ENCODE results near the gene GNAO1.

- TF ChIP-seq CTCF (IDR thresholded peaks at IDR 0.05) = no peak
- TF ChIP-seq TAF1 (IDR thresholded peaks at IDR 0.05; ENCODE audit: borderline replicate concordance, low read depth, low read length) = no peak
- TF ChIP-seq MEF2A (IDR thresholded peaks at IDR 0.05; ENCODE audit: borderline replicate concordance, low read depth) = no peak
Observed at GRCh38 chr16:56367764-56368163, 176.5 kb downstream of the GNAO1 start.
